ENCODE results near the gene UBE2N.

UBE2N gene

DNA sequence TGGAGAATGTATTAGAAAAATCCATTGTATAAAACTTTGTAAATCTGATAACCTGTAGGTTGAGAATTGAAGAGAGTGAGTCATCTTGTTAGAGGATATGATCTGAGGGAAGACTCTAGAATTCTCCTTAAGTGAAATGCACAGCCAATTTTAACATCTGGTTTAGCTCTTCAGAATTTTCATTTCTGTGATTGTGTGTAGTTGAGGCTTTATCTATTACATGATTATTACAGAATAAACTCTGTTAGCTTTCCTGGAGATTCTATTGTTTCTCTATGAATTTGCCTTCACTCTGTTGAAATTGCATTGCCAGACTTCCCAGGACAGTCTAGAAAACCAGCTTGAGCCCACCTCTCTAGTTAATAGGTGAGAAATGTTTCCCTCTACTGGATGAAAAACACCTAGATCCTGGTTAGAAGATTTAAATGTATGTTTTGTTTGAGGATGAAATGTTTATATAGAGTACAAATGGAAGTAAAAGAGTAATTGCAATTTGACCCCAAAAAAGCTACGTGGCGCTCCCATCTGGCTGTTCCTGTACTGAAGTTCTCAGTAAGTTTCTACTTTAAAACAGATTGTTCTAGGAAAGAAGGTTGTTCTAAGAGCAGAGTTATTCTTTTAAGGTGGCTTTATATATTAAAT lies 61.1 kb downstream of the UBE2N start:
- no peak for DNase-seq (ENCODE audit: low read depth, low spot score)

DNA sequence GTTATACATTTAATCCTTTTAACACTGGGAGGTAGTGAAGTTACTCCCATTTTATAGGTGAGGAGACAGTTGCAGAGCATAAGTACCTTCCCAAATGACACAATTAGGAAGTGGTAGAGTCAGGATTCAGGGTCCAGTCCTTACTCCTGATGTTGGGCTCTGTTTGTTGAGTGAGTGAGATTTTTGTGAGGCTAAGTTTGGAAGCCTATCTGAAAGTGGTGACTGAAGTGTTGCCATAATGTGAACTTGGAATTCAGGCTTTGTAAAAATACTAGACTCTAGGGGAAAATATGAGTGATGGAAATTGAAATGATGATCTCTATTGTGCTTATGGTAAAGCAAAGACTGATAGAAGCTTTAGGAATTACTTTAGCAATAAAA lies 61.8 kb downstream of the UBE2N start:
- no peak for DNase-seq (ENCODE audit: low read depth, low spot score)

DNA sequence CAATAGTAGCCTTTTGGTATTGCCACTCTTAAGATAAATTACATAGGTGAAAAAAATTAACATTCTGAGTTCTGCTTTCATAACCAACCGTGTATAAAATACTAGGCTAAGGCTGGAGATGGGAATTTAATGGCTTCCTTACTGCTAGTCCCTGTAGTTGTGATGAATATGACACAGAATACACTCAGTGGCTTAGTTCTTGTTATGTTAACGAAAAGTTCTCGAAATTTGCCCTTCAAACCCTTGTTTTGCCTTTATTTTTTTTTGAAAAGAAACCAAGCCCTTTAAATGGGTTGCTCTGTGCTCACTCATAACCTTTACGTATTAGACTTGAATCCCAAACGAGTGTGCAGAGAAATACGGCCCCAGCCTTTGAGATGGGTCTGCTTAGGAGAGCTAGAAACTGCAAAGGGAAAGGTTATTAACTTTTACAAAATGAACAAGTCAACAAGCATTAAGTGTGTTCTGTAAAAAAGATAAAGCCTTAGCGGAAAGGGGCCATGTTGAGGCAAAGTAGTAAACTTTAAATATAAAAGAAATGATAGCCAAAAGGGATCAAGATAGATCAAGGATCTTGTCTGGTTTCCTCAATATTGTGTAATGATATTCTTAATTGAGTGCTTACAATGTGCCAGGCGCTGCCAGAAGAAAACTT lies 62.3 kb downstream of the UBE2N start:
- no peak for DNase-seq (ENCODE audit: low read depth, low spot score)

DNA sequence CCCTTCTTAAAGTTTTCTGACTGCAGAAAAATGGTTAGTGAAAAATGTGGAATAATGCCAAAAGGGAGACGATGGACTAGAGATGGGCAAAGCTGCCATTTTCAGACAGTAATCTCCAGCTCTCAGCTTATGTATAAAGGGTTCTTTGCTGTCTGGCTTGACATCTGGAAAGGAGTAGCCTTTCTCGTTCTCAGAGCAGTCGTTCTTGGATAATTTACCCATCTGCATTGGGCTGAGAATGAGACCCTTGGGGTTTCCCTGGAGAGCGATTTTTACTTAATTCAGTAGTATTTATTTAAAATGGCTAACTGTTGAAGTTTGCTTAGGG lies 62.8 kb downstream of the UBE2N start:
- no peak for DNase-seq (ENCODE audit: low read depth, low spot score)

DNA sequence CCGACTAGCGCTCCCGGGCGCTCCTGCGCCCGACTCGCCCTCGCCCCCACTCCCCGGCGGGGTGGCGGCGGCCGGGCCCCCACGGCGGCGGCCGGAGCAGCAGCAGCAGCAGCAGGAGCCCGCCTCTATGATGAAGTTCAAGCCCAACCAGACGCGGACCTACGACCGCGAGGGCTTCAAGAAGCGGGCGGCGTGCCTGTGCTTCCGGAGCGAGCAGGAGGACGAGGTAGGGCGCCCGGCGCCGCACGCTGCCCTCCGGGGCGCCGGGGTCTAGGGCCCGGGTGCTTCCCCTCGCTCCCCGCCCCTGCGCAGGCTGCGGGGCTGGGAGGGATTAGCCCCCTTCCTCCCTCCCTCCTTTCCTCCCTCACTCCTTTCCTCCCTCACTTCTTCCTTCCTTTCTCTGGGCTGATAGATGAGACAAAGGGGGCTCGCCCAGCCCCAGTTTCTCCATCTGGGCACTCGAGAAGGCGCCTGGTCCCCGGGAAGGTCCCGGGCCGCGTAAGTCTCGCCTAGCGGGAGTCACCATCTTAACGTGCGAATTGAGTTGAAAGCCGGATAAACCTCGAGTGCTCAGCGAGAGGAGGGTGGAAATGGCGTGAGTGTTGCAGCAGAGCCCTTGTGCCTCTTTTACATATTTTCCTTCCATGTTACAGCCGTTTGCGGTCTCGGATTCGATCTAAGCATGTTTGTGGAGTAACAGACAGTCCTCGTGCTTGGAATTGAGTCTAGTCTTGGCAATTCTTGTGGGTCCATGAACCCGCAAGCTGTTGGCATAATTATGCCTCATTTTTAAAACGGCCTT lies 63.4 kb downstream of the UBE2N start:
- peak; percentile 37 for DNase-seq (ENCODE audit: low read depth, low spot score)

DNA sequence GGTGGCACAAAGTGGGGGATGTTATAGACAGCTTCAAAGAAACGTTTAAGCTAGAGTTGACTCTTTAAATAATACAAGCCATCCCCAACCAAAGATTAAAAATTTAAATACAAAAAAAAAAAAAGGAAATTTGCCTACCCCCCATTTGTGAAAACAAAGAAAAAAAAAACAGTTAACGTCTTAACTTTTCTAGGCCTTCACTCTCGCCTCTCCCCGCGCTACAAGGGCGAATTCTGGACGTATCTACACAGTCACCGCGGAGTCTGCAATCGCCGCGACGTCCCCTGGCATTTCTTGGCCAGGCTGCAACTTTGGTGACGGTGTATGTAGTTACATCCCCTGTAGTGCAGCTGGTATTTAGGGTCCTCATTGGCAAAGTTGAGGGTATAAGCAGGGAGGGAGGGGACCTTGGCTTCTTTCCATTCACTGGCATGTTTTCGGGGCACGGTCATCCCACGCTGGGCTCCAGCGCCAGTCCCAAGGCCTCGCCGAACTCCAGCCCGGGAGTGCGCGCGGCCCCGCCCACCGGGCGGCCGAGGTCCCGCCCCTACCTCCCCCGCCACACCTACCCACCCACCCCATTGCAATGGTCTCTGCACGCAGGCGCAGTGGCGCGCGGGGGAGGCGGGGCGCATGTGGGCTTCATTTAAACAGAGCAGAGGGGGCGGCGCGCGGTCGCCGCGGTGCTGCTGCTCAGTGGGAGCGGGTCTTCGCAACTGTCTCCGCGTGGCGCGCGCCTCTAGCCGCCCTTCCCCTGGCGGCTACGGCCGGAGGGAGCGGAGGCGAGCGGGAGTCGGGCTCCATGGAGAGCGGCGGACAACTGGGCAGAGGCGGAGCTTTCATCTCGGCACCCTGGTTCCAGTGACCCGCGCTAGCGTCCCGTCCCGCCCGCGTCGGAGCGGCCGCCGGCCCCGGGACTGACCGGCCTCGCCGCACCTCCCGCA lies 64.2 kb downstream of the UBE2N start, which contains the start of gene NUDT4:
Gene NUDT4 (plus strand): TSS at position 674 of the 944 bp plus-strand sequence. CDS start 398 bp downstream, outside the sequence.
- DNase-seq (ENCODE audit: low read depth, low spot score), result peak; percentile 97

DNA sequence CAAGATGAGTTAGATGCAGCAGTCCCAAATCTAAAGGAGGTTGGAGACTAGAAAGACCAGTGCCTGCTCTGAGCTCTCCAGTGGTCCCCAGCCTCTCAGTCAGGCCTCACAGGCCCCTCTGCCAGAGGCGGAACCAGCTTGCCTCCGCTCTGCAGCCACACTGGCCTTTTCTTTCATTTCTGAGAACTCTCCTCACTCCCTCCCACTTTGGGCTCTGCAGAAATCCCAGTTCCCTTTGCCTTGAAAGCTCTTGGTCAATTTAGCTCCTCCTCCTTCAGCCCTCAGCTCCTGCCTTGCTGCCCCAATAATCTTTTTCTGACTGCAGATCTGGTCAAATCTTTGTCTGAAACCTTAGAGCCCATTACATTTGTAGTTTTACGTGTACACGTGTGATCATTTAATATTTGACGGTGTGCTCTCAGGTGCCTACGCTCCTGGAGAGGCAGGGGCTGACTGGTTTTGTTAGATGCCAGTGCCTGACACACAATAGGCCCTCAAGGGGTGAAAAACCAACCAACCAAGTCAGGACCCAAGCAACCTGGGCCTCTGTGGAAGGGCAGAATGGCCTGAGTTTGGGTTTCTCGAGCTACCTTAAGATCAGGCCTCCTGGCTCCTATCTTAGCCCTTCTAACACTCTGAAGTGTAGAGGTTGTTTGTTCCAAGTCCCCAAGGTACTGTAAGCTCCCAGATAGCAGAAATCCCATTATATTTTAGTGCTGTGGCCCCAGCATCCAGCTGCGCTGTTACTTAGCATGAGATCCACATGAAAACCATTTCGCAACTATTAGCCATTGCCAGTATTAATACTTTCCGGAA lies 65.1 kb downstream of the UBE2N start:
- DNase-seq (ENCODE audit: low read depth, low spot score), result no peak

DNA sequence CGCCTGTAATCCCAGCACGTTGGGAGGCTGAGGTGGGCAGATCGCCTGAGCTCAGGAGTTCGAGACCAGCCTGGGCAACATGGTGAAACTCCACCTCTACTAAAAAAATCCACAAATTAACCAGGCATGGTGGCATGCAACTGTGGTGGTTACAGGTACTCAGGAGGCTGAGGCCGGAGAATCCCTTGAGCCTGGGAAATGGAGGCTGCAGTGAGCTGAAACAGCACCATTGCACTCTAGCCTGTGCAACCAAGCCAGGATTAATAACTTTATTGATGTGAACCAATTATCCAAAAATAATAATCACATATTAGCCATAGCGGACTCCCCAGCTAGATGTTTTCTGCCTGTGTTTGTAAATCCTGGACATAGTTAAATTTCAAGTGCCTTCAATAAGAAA lies 65.8 kb downstream of the UBE2N start:
- DNase-seq (ENCODE audit: low read depth, low spot score), result no peak

DNA sequence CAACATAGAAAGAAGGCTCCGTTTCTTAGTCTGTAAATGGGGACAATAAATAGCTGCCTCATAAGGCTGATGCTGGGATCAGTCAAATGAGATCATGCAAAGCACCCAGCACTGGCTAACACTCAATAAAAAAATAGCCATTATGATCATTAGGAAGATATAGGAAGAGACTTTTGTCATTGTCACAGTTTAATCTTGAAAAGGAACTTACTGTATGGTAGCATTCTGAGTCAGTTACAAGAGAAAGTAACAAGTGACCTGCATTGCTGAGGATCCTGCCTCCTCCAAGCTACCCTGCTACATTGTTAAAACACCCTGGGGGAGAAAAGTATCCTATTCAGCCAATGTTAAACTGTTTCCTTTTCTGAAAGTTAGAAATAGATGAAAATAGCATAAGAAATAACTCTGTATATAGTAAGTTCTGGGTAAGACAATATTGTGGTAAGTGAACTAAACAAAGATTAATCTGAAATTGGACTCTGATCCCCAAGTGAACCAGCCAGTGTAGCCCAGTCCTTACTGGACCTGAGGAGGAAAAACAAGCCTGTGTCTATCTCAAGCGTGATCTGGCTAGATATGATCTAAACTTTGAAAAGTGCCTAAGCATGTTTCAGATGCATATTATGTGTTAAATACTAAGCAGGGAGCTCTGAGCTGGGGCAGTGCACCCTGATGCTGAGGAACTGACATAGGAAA lies 67.6 kb downstream of the UBE2N start:
- no peak for DNase-seq (ENCODE audit: low read depth, low spot score)

DNA sequence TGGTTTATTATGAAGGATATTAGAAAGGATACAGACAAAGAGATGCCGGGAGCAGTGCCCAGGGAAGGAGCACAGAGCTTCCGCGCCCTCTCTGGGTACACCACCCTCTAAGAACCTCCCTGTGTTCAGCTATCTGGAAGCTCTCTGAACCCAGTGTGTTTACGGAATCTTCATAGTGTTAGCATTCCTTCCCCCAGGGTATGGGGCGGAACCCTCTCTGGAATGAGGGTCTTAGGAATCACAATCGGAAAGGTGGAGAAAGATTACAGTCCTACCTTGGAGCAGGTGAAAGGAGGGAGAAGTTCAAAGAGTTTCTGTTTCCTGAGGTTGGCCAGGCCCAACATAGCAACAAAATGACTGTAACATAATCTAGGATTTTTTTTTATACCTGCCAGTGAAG lies 70.8 kb downstream of the UBE2N start:
- no peak for DNase-seq (ENCODE audit: low read depth, low spot score)

DNA sequence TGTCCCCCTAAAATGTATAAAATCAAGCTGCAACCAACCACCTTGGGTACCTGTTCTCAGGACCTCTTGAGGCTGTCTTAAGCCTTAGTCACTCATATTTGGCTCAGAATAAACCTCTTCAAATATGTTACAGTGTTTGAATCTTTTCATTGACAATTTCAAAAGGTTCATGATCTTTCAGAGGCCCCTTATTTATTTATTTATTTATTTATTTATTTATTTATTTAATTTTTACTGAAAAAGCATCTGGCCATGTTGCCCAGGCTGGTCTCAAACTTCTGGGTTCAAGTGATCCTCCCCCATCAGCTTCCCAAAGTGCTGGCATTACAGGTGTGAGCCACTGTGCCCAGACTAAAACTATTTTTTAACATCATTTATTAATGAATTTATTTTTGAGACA lies 72.2 kb downstream of the UBE2N start:
- no peak for DNase-seq (ENCODE audit: low read depth, low spot score)

DNA sequence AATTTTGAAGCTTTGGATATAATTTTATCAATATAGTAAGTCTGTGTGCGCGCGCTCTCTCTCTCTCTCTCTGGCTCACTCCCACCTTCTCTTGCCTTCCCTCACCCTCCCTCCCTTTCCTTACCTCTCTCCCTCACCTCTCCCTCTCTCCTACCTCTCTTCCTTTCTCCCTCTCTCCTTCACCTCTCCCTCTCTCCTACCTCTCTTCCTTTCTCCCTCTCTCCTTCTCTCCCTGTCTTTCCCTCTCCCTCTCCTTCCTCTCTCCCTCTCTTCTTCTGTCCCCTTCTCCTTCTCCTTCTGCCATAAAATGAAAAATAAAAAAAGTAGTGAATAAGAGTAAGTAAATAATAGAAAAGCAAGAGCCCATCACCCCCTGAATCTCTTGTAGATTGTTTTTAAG lies 73.0 kb downstream of the UBE2N start:
- DNase-seq (ENCODE audit: low read depth, low spot score), result no peak

DNA sequence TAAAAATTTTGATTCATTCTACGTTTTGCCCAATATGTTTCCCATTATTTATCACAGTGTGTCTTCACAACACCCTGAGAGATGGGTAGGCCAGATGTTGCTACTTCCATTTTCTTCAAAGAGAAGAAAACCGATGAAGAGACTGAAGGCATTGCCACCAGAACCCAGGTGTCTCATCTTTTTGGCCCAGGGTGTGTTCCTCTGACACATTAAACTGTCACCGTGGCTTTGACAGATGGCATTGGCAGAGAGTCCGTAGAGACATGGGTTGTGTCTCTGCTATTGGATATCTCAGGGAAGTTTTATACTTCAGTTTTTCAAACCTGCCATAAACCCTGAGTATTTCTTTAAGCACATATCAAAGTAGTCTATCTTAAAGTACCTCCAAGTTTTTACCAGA lies 75.3 kb downstream of the UBE2N start:
- no peak for DNase-seq (ENCODE audit: low read depth, low spot score)

DNA sequence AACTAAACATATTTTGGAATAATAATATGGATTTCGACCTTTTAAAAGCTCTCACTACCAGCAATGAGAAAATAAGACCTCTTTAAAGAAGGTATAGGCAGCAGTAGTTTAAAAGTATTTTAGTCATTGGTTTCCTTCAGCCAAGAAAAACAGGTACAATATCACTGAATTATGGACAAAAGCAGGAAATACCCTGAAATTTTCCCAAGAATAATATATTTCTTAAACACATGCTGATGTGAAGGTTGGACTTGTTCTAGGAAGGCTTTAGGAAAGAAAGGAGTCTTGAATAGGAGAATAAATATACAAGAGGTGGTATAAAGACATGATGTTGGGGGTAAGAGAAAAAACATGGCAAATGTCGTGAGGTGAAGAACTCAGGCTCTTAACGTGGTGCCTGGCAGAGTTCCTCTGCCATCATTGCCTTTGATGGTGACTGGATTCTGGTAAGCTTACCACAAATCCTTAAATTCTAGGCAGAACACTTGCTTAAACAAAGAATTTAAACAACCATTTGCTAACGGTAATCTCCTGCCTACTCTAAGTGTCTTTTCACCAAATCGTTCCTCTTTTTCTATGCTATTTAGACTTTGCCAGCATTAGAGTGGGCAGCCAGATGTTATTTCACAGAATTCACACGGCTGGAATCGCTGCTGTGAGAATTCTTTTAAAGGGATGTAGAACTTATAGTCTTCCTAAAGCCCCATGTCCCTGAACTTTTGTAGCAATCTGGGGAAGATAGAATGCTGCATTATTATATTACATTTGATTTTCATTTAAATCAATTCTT lies 75.9 kb downstream of the UBE2N start:
- no peak for DNase-seq (ENCODE audit: low read depth, low spot score)

DNA sequence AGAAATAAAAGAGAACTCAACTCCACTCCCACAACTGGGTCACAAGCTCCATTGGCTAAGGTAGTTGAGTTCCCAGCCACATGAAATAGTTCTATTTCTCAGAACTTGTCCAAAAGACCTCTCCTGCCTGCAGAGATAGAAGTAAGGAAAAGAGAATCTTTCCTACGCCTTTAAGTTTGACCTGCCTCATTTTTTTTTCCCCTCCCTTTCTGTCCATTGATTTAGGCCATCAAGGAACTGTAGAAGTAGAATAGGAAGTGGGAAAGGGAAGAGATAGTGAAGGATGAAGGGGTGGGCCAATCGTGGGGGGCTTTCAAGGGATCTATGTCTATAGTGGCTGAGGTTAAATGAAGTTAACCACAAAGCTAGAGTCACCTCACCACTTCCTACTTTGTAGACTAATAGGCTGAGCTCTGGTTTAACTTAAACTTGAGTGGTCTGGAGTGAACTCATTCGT lies 77.9 kb downstream of the UBE2N start:
- no peak for DNase-seq (ENCODE audit: low read depth, low spot score)

DNA sequence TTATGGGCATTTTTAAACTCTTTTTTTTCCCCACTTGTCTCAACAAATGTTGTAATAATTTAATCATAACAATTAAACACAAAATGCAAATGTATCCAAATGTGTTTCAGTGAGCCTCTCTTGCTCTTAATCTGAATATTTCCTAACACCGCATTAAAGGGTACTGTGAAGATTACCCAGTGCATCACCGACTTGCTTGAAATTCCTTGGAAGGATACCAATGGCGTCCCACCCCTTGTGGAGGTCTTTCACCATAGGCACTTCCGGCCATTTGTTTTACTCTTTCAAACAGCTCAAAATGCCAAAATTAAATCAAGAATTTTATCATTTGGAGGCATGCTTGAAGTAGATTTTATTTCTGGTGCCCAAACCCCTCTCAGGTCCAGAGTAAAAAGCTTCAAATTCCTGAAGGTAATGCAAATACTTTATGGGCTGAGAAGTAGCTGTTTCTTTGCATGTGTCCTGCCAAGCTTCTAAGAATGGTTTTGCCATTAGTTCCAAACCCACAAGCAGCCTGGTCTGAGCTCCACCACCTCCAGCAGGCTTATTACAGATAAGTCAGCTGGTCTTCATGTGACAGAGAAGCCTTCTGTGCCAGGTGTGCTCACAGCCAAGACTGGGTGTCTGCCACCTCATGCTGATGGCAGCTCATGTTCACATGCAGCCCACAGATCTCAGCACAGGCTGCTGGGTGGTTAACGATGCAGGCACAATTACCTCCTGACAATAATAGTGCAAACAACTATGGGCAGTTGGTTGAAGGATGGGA lies 80.4 kb downstream of the UBE2N start:
- DNase-seq (ENCODE audit: low read depth, low spot score), result no peak

DNA sequence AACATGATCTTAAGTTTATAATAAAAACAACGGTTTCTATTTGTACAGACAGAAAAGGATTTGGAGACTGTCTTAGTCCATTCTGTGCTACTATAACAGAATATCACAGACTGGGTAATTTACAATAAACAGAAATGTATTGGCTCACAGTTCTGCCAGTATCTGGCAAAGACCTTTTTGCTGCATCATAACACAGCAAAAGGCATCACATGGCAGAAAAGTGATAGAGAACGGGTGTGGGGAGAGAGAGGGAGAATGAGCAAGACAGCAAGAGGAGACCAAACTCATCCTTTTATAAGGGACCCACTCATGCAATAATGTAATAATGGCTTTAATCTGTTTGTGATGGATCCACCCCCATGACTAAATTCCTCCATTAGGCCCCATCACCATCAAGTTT lies 81.1 kb downstream of the UBE2N start:
- no peak for DNase-seq (ENCODE audit: low read depth, low spot score)

DNA sequence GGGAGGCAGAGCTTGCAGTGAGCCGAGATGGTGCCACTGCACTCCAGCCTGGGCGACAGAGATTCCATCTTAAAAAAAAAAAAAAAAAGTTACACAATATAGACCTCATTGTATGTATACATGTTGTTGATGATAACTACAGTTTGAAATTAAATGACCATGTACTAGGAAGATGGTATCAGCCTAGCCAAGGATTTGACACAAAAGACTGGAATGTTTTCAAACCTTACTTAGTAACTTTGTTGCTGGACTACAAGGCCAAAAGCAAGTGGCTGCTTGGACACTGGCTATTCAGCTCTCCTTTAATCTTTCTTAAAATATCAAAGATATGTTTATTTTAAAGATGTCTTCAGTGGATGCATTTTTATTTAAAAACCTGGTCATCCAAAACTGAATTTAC lies 82.9 kb downstream of the UBE2N start:
- no peak for DNase-seq (ENCODE audit: low read depth, low spot score)

DNA sequence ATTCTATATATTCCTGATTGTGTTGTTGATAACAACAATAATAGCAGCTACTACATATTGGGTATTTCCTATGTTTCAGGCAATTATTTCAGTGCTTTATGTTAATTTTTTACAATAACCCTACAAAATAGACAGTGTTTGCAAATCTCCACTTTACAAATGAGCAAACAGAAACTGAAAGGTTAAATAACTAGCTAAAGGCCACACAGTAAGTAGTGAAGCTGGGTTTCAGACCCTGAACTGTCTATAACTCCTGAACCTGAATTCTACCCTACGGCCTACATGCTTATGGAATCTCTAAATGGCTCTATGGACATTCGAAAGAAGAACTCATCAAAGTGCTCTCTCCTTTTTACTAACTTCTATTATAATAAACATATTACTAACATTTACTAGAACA lies 83.7 kb downstream of the UBE2N start:
- DNase-seq (ENCODE audit: low read depth, low spot score), result no peak

Data from activated CD4-positive, CD25-positive, alpha-beta regulatory T cell treated with anti-CD3 and anti-CD28 coated beads, Interleukin-2, amount 50 U/mL, for 16 hours (primary cell).